OCI-LY1 (cell line): Measurements from ENCODE around the gene P4HA2.

Experiments
- H2AFZ ChIP-seq: fragments of 200-600 bp; sonication (generic), shearing (Covaris generic); 2 replicates; pipeline ENCODE4 v1.6.0; 2014; ENCODE audit warnings: antibody characterized with exemption, mild to moderate bottlenecking, low read length
- H3F3A ChIP-seq: fragments of 200-600 bp; sonication (generic), shearing (Covaris generic); 2 replicates; pipeline ENCODE4 v1.6.0; 2014; ENCODE audit warnings: mild to moderate bottlenecking, antibody characterized with exemption, low read length, moderate library complexity; ENCODE audit not compliant: insufficient read depth
- H3K27ac ChIP-seq: fragments of 200-600 bp; sonication (generic); 2 replicates; pipeline ENCODE4 v1.5.1; 2014; ENCODE audit warnings: low read length, mixed run types, mild to moderate bottlenecking, low read depth; ENCODE audit not compliant: poor library complexity, severe bottlenecking
- H3K27me3 ChIP-seq: fragments of 200-600 bp; sonication (generic); 2 replicates; pipeline ENCODE4 v1.6.0; 2014; ENCODE audit warnings: antibody characterized with exemption, mild to moderate bottlenecking, low read length, moderate library complexity; ENCODE audit not compliant: insufficient read depth
- H3K36me3 ChIP-seq: fragments of 200-600 bp; sonication (generic); 2 replicates; pipeline ENCODE4 v1.6.1; 2014; ENCODE audit warnings: mild to moderate bottlenecking, antibody characterized with exemption, low read length, moderate library complexity, mixed read lengths; ENCODE audit not compliant: insufficient read depth
- H3K4me1 ChIP-seq: fragments of 200-600 bp; sonication (generic); 2 replicates; pipeline ENCODE4 v1.5.1; 2014; ENCODE audit warnings: mild to moderate bottlenecking, low read length, moderate library complexity; ENCODE audit not compliant: insufficient read depth, severe bottlenecking
- H3K4me2 ChIP-seq: fragments of 200-600 bp; sonication (generic), shearing (Covaris generic); 2 replicates; pipeline ENCODE4 v1.6.1; 2014; ENCODE audit warnings: low read length
- H3K4me3 ChIP-seq: fragments of 200-600 bp; sonication (generic); 2 replicates; pipeline ENCODE4 v1.5.1; 2014; ENCODE audit warnings: low read length, low read depth, mild to moderate bottlenecking, mixed read lengths; ENCODE audit not compliant: poor library complexity, severe bottlenecking
- H3K79me2 ChIP-seq: fragments of 200-600 bp; shearing (Covaris generic); 2 replicates; pipeline ENCODE4 v1.6.1; 2016; ENCODE audit warnings: mixed run types, low read length, mixed read lengths; ENCODE audit not compliant: insufficient read depth
- H3K9ac ChIP-seq: fragments of 200-600 bp; sonication (generic), shearing (Covaris generic); 2 replicates; pipeline ENCODE4 v1.6.1; 2014; ENCODE audit warnings: mild to moderate bottlenecking, low read length, mixed read lengths
- H3K9me2 ChIP-seq: fragments of 200-600 bp; sonication (generic), shearing (Covaris generic); 2 replicates; pipeline ENCODE4 v1.6.1; 2014; ENCODE audit warnings: low read depth, mild to moderate bottlenecking, low read length, mixed read lengths
- H3K9me3 ChIP-seq: fragments of 200-600 bp; shearing (Covaris generic); 2 replicates; pipeline ENCODE4 v1.6.1; 2014; ENCODE audit warnings: low read length, mixed read lengths
- H4K20me1 ChIP-seq: fragments of 200-600 bp; sonication (generic), shearing (Covaris generic); 2 replicates; pipeline ENCODE4 v1.6.0; 2016; ENCODE audit warnings: mild to moderate bottlenecking, low read length; ENCODE audit not compliant: insufficient read depth
- EZH2 ChIP-seq: fragments of 200-600 bp; sonication (generic), shearing (Covaris generic); IDR thresholded peaks from 2 replicates; pipeline ENCODE4 v1.8.0; 2017; ENCODE audit warnings: borderline replicate concordance, mixed run types, mild to moderate bottlenecking, antibody characterized with exemption, low read length, moderate library complexity, mixed read lengths
- TF ChIP-seq, protein P1 (sequence below): fragments of 200-600 bp; sonication (generic), shearing (Covaris generic); IDR thresholded peaks from 2 replicates; pipeline ENCODE4 v1.5.1; 2017; ENCODE audit warnings: mild to moderate bottlenecking, antibody characterized with exemption, low read length, moderate library complexity, mixed read lengths

Gene P4HA2

DNA sequence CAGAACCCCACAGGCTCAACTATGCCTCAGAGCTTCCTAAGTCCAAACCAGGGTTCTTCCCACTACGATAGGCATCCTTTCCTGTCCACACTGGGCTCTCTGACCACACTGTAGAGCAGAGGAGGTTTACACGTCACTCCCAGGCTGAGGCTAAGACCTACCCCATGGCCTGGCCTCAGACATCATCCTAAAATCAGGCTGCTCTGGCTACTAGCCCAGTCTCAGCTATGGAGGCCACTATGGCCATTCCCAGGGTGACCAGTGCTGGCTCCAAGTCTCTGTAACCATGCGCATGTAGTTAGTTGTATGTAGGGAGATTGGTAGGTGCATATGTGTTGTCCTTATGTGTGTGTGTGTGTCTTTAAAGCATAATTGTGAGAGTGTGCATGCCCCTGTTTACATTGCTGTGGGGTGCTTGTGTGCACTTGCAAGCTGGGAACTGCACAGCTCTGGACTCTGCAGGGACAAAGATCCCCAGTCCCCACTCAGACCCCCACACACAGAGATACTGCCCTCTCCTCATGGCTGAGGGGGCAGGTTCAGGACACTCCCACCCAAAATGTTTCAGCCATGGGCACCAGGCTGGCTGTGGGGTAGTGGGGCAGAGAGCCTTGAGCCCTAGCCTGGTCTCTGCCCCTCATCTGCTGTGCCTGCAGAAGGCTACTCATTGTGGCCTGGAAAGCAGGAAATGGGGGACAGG is 42.1 kb upstream of the P4HA2 start:
- H3K4me3 ChIP-seq = no peak overlapping the region
- H3F3A ChIP-seq = no peaks in the 10 kb centered on the region
- no peak overlapping the region for H3K27ac ChIP-seq
- no peaks in the 10 kb centered on the region for H3K79me2 ChIP-seq
- H2AFZ ChIP-seq = no peak overlapping the region
- H4K20me1 ChIP-seq = no peaks in the 10 kb centered on the region
- no peak for TF ChIP-seq EZH2
- TF ChIP-seq, protein P1, sequence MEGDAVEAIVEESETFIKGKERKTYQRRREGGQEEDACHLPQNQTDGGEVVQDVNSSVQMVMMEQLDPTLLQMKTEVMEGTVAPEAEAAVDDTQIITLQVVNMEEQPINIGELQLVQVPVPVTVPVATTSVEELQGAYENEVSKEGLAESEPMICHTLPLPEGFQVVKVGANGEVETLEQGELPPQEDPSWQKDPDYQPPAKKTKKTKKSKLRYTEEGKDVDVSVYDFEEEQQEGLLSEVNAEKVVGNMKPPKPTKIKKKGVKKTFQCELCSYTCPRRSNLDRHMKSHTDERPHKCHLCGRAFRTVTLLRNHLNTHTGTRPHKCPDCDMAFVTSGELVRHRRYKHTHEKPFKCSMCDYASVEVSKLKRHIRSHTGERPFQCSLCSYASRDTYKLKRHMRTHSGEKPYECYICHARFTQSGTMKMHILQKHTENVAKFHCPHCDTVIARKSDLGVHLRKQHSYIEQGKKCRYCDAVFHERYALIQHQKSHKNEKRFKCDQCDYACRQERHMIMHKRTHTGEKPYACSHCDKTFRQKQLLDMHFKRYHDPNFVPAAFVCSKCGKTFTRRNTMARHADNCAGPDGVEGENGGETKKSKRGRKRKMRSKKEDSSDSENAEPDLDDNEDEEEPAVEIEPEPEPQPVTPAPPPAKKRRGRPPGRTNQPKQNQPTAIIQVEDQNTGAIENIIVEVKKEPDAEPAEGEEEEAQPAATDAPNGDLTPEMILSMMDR = no peak
- peaks cover 8% of the 10 kb centered on the region; the same call in 1 of the 2 replicates for H3K27me3 ChIP-seq
- H3K9me3 ChIP-seq = no peaks in the 10 kb centered on the region
- no peaks in the 10 kb centered on the region for H3K4me1 ChIP-seq
- no peaks in the 10 kb centered on the region for H3K9me2 ChIP-seq
- no peak overlapping the region for H3K9ac ChIP-seq
- H3K4me2 ChIP-seq = no peak overlapping the region
- H3K36me3 ChIP-seq = no peaks in the 10 kb centered on the region

DNA sequence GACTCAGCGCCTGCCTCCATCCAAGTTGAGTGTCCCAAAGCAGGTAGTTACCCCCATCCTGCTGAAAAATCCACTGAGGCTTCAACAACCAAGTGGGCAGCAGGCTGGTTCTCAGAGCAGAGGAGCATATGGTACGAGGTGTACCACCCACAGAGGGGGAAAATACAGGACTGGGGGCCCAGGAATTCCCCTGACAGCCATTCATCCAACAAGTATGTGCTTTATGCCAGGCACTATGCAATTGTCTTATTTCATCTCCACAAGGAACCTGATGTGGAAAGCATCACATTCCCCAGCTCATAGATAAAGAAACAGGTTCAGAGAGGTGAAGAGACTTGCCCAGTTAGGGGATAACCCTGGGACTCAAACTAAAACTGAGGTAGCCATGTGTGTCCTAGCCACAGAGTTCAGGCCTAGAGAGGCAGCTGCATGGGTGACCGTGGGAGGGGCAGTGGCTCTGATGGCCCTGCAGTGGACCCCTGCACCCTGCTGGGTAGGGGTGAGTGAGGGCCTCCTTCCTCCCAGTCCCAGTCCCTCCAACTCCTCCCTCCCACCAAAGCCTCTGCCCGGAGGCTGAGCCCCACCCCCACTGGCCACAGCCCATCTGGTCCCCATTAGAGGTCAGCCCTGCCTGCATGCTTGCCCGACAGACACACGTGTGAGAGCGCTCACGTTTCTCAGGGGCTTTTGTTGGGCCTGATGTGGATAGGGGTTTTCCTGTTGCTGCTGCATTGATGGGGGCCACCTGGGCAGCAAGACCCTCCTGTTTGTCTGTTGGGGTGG is 41.3 kb upstream of the P4HA2 start:
- Histone ChIP-seq H3K9me2 (no peaks in the 10 kb centered on the region), H3K27ac (no peak overlapping the region), H3K4me2 (no peak overlapping the region), H2AFZ (no peak overlapping the region), H3K4me1 (no peaks in the 10 kb centered on the region), H3K36me3 (no peaks in the 10 kb centered on the region), H3K27me3 (peaks cover 8% of the 10 kb centered on the region; the same call in 1 of the 2 replicates), H3F3A (no peaks in the 10 kb centered on the region), H3K4me3 (no peak overlapping the region), H3K9me3 (no peaks in the 10 kb centered on the region), H3K9ac (no peak overlapping the region), H4K20me1 (no peaks in the 10 kb centered on the region), H3K79me2 (no peaks in the 10 kb centered on the region)
- TF ChIP-seq, protein P1 = no peak
- no peak for TF ChIP-seq EZH2

DNA sequence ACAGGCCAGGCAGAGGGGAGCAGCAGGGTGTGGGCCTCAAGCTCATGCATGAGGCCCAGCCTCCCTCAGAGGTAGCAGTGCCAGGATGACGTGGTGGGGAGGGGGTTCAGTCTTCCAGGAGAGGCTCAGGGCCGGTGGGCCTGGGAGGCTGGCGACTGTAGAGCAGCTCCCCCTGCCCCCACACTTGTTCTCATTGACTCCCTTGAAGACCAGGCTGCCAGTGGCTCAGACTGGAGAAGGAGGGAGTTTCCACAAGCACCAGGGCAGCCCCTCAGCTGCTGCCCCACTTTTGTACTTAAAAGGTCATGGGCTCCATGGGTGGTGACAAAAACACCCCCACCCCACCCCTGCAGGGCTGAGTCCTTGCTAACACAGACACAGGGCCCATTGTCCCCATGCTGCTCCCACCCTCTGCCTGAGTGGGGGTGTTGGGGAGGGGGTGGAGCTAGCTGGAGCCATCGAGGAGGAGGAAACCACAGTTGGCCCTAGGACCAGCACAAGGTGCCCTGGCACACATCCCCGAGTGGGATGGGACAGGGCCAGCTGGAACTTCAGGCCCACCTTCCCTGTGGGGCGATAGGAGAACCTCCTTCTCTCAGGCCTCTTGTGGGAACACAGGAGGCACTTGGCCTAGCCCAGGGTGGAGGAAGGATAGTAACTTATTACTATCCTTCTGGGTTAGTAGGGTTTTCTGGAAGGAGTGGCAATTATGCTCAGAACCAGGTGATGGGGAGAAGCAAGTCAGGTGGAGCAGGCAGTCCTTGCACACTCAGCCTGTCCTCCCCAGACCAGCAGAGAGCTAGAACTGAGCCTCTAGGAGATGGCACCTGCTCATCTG is 40.5 kb upstream of the P4HA2 start:
- H2AFZ ChIP-seq = no peak overlapping the region
- no peak overlapping the region for H3K4me2 ChIP-seq
- TF ChIP-seq EZH2 = no peak
- TF ChIP-seq, protein P1 = no peak
- H3K36me3 ChIP-seq = no peaks in the 10 kb centered on the region
- H3K4me1 ChIP-seq = no peaks in the 10 kb centered on the region
- H3K9me3 ChIP-seq = no peaks in the 10 kb centered on the region
- H3K9ac ChIP-seq = no peak overlapping the region
- no peaks in the 10 kb centered on the region for H3K9me2 ChIP-seq
- H3F3A ChIP-seq = no peaks in the 10 kb centered on the region
- H3K27me3 ChIP-seq = peaks cover 8% of the 10 kb centered on the region; the same call in 1 of the 2 replicates
- H4K20me1 ChIP-seq = no peaks in the 10 kb centered on the region
- no peak overlapping the region for H3K4me3 ChIP-seq
- H3K27ac ChIP-seq = no peak overlapping the region
- no peaks in the 10 kb centered on the region for H3K79me2 ChIP-seq
